ENCODE data around the gene PBRM1. TPM values are rescaled to one million over a fixed set of nuclear protein-coding genes. Genes with fewer than 3 reads are reported as not detected.

PBRM1 gene
- total and polyA plus RNA-seq, 2 donors (not counting 3 experiments of a cell fraction or from before 2014, with no cell fraction given) = 26.7 to 87.1 TPM

DNA sequence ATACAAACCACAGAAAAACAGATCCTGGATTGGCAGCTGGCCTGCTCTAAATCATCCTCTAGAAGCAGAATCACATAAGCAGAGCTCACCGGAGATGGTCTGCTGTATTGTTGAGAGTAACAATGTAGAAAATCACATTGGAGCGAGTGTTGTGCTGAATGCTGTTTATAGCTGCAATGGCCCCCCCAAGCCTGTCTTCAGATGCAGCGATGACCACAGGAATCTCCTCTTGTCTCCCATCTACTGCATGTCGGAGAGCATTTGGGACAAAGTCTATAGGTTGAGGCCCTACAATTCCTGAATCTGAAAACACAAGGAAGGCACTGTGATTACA is 11.9 kb upstream of the PBRM1 start:
- no peak overlapping the region for H2AFZ ChIP-seq (ENCODE audit: low read depth, low read length)
- FAIRE-seq (no peak), DNase-seq (ENCODE audit: low read depth, low spot score) (no peak)
- H3K4me3 ChIP-seq (replicated peaks in 1 of 3; ENCODE audit: insufficient read depth in 1 of 3, low read depth in 1 of 3, low read length in 3 of 3) = no peak overlapping the region
- ChIA-PET POLR2A (no interaction called here), CTCF (no interaction called here)
- no peaks in the 10 kb centered on the region for H4K20me1 ChIP-seq (replicated peaks; ENCODE audit: control insufficient read depth, extremely low read depth, insufficient read depth, low read length)
- H3K4me1 ChIP-seq (ENCODE audit: control insufficient read depth, extremely low read depth, insufficient read depth, low read length) = no peaks in the 10 kb centered on the region
- H3K9me3 ChIP-seq (replicated peaks; ENCODE audit: control insufficient read depth, insufficient read depth, low read length) = no peaks in the 10 kb centered on the region
- TF ChIP-seq MYC (IDR thresholded peaks at IDR 0.05; ENCODE audit: low read depth, low read length) = no peak
- no peak for TF ChIP-seq POLR2AphosphoS5 (IDR thresholded peaks at IDR 0.05; ENCODE audit: insufficient read depth, low read depth, low read length)
- TF ChIP-seq, protein P1, sequence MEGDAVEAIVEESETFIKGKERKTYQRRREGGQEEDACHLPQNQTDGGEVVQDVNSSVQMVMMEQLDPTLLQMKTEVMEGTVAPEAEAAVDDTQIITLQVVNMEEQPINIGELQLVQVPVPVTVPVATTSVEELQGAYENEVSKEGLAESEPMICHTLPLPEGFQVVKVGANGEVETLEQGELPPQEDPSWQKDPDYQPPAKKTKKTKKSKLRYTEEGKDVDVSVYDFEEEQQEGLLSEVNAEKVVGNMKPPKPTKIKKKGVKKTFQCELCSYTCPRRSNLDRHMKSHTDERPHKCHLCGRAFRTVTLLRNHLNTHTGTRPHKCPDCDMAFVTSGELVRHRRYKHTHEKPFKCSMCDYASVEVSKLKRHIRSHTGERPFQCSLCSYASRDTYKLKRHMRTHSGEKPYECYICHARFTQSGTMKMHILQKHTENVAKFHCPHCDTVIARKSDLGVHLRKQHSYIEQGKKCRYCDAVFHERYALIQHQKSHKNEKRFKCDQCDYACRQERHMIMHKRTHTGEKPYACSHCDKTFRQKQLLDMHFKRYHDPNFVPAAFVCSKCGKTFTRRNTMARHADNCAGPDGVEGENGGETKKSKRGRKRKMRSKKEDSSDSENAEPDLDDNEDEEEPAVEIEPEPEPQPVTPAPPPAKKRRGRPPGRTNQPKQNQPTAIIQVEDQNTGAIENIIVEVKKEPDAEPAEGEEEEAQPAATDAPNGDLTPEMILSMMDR (IDR thresholded peaks at IDR 0.05; ENCODE audit: extremely low read depth in 1 of 2, insufficient read depth in 1 of 2, low read depth in 1 of 2, low read length in 2 of 2) = no peak
- no peak for TF ChIP-seq POLR2A (IDR thresholded peaks at IDR 0.05; ENCODE audit: low read depth, low read length)
- TF ChIP-seq GATA2 (IDR thresholded peaks at IDR 0.05; ENCODE audit: insufficient read depth, insufficient read length, low read depth, low read length) = no peak
- TF ChIP-seq, protein P2, sequence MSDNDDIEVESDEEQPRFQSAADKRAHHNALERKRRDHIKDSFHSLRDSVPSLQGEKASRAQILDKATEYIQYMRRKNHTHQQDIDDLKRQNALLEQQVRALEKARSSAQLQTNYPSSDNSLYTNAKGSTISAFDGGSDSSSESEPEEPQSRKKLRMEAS (IDR thresholded peaks at IDR 0.05; ENCODE audit: insufficient read depth, insufficient read length) = no peak
- TF ChIP-seq FOS (IDR thresholded peaks at IDR 0.05; ENCODE audit: borderline replicate concordance, insufficient read depth, low read length) = no peak
- TF ChIP-seq EZH2 (IDR thresholded peaks at IDR 0.05; ENCODE audit: borderline replicate concordance, low read depth, low read length, severe bottlenecking) = no peak
- TF ChIP-seq JUN (IDR thresholded peaks at IDR 0.05; ENCODE audit: borderline replicate concordance, insufficient read depth, insufficient read length, low read depth) = no peak
- H3K27me3 ChIP-seq (ENCODE audit: control insufficient read depth in 2 of 2, insufficient read depth in 2 of 2, low read length in 2 of 2) = no peaks in the 10 kb centered on the region
- no TSS peak for BruUV-seq (replicated peaks)
- H3K9me1 ChIP-seq (replicated peaks; ENCODE audit: control insufficient read depth, extremely low read depth, insufficient read depth, low read length) = no peaks in the 10 kb centered on the region
- H3K9ac ChIP-seq (replicated peaks; ENCODE audit: extremely low read depth, insufficient read depth, low read length) = no peak overlapping the region
- H3K4me2 ChIP-seq (ENCODE audit: insufficient read depth, low read length) = no peak overlapping the region
- intact Hi-C loops (cut with micrococcal nuclease) (no loop called here), dilution Hi-C loops (cut with MboI; ENCODE audit: extremely low pct_ligation_motif_present, low sequenced_read_pairs) (no loop called here)
- H3K27ac ChIP-seq (ENCODE audit: insufficient read depth, low read depth, low read length) = no peak overlapping the region
- H3K36me3 ChIP-seq (ENCODE audit: control insufficient read depth in 2 of 2, extremely low read depth in 1 of 2, insufficient read depth in 2 of 2, low read length in 2 of 2) = peaks cover 29 to 41% of the 10 kb centered on the region in 2 experiments
- peaks cover 19% of the 10 kb centered on the region for H3K79me2 ChIP-seq (ENCODE audit: control insufficient read depth, insufficient read depth, low read length)
